ENCODE data around the gene SERP1.

Gene SERP1

DNA sequence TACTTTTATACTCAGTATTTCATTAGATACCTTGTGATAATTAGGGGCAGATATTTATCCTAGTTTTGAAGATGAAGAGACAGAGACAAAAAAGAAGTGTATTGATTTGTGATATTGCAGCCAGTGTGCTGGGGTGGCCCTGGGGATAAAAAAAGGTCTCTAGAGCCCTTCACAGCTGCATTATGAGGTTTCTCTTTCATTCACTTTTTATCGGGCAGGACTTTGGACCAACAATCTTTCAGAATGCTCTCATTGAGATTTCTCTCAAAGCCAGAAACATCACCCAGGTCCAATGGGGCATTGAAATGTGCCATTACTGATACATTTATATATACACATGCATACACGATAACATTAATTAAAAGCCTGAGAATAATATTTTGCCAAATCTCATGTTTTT is 36.3 kb upstream of the SERP1 start:
- CTCF ChIA-PET, result no interaction called here
- DNase-seq (ENCODE audit: extremely low spot score), result no peak
- TF ChIP-seq ARNT (IDR thresholded peaks at IDR 0.05), result no peak
- no peak for TF ChIP-seq FOXK2 (IDR thresholded peaks at IDR 0.05)
- no peak for TF ChIP-seq NFRKB (IDR thresholded peaks at IDR 0.05)
- no peak for TF ChIP-seq FOXA1 (IDR thresholded peaks at IDR 0.05)
- TF ChIP-seq CTBP1 (IDR thresholded peaks at IDR 0.05; ENCODE audit: borderline replicate concordance), result no peak
- TF ChIP-seq TARDBP (IDR thresholded peaks at IDR 0.05), result no peak
- no peak for TF ChIP-seq SUZ12 (IDR thresholded peaks at IDR 0.05)
- TF ChIP-seq ELF4 (IDR thresholded peaks at IDR 0.05), result no peak
- no peak for TF ChIP-seq HDGF (IDR thresholded peaks at IDR 0.05; ENCODE audit: borderline replicate concordance)
- no peak for TF ChIP-seq L3MBTL2 (conservative IDR thresholded peaks at IDR 0.05)
- TF ChIP-seq SP1 (IDR thresholded peaks at IDR 0.05), result no peak
- no peak for TF ChIP-seq ZNF384 (IDR thresholded peaks at IDR 0.05)
- no peak for TF ChIP-seq PKNOX1 (IDR thresholded peaks at IDR 0.05)
- no peak for TF ChIP-seq LEF1 (IDR thresholded peaks at IDR 0.05; ENCODE audit: borderline replicate concordance)
- POLR2A ChIA-PET, result no interaction called here

DNA sequence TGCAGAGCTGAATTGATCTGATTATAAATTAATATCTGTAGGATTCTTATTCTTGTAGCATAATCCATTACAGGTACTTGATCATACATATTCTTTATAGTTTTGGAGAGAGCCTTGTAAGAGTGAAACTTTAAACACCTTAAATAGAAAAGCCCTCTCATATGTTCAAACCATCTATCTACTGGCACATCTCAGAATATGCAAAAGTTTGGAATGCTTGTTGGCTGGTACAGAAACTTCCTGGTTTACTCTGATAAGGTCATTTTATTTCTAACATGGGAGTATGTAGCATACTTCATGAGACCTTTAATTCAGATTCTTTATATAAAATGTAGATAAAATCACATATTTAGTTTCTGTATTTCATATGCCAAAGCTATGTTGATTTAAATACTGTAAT is 34.9 kb upstream of the SERP1 start:
- CTCF ChIA-PET, result no interaction called here

GRCh38 chr3:150577855-150578254 is 31.6 kb upstream of the SERP1 start:
- CTCF ChIA-PET, result no interaction called here
- TF ChIP-seq FOXA1 (IDR thresholded peaks at IDR 0.05), result no peak
- no peak for TF ChIP-seq BHLHE40 (IDR thresholded peaks at IDR 0.05; ENCODE audit: borderline replicate concordance)
- no peak for TF ChIP-seq TARDBP (IDR thresholded peaks at IDR 0.05)
- TF ChIP-seq ZNF384 (IDR thresholded peaks at IDR 0.05), result no peak
- no peak for TF ChIP-seq ELF4 (IDR thresholded peaks at IDR 0.05)
- no peak for TF ChIP-seq HDGF (IDR thresholded peaks at IDR 0.05; ENCODE audit: borderline replicate concordance)
- no peak for TF ChIP-seq ARNT (IDR thresholded peaks at IDR 0.05)
- no peak for TF ChIP-seq PKNOX1 (IDR thresholded peaks at IDR 0.05)
- TF ChIP-seq NFRKB (IDR thresholded peaks at IDR 0.05), result no peak
- no peak for TF ChIP-seq FOXK2 (IDR thresholded peaks at IDR 0.05)
- TF ChIP-seq LEF1 (IDR thresholded peaks at IDR 0.05; ENCODE audit: borderline replicate concordance), result no peak
- TF ChIP-seq SP1 (IDR thresholded peaks at IDR 0.05), result no peak
- no peak for TF ChIP-seq FOXM1 (IDR thresholded peaks at IDR 0.05; ENCODE audit: borderline replicate concordance)
- TF ChIP-seq SUZ12 (IDR thresholded peaks at IDR 0.05), result no peak
- TF ChIP-seq CTBP1 (IDR thresholded peaks at IDR 0.05; ENCODE audit: borderline replicate concordance), result no peak
- no peak for TF ChIP-seq L3MBTL2 (conservative IDR thresholded peaks at IDR 0.05)
- POLR2A ChIA-PET, result no interaction called here
- DNase-seq (ENCODE audit: extremely low spot score), result no peak

More for the DNA sequence above, 34.9 kb upstream of the SERP1 start:
- POLR2A ChIA-PET, result no interaction called here
- TF ChIP-seq PKNOX1 (IDR thresholded peaks at IDR 0.05), result no peak
- TF ChIP-seq SUZ12 (IDR thresholded peaks at IDR 0.05), result no peak
- no peak for TF ChIP-seq FOXM1 (IDR thresholded peaks at IDR 0.05; ENCODE audit: borderline replicate concordance)
- no peak for TF ChIP-seq LEF1 (IDR thresholded peaks at IDR 0.05; ENCODE audit: borderline replicate concordance)
- TF ChIP-seq TARDBP (IDR thresholded peaks at IDR 0.05), result no peak
- no peak for TF ChIP-seq HDGF (IDR thresholded peaks at IDR 0.05; ENCODE audit: borderline replicate concordance)
- no peak for TF ChIP-seq FOXA1 (IDR thresholded peaks at IDR 0.05)
- no peak for TF ChIP-seq L3MBTL2 (conservative IDR thresholded peaks at IDR 0.05)
- TF ChIP-seq ARNT (IDR thresholded peaks at IDR 0.05), result no peak
- no peak for TF ChIP-seq NFRKB (IDR thresholded peaks at IDR 0.05)
- TF ChIP-seq FOXK2 (IDR thresholded peaks at IDR 0.05), result no peak
- TF ChIP-seq SP1 (IDR thresholded peaks at IDR 0.05), result no peak
- no peak for TF ChIP-seq BHLHE40 (IDR thresholded peaks at IDR 0.05; ENCODE audit: borderline replicate concordance)
- no peak for DNase-seq (ENCODE audit: extremely low spot score)

- POLR2A ChIA-PET, result no interaction called here
- CTCF ChIA-PET, result no interaction called here
- TF ChIP-seq SP1 (IDR thresholded peaks at IDR 0.05) (no peak), LEF1 (IDR thresholded peaks at IDR 0.05; ENCODE audit: borderline replicate concordance) (no peak), NFRKB (IDR thresholded peaks at IDR 0.05) (no peak), FOXK2 (IDR thresholded peaks at IDR 0.05) (no peak), L3MBTL2 (conservative IDR thresholded peaks at IDR 0.05) (no peak), ZNF384 (IDR thresholded peaks at IDR 0.05) (no peak), BHLHE40 (IDR thresholded peaks at IDR 0.05; ENCODE audit: borderline replicate concordance) (no peak), HDGF (IDR thresholded peaks at IDR 0.05; ENCODE audit: borderline replicate concordance) (no peak), TARDBP (IDR thresholded peaks at IDR 0.05) (no peak), ARNT (IDR thresholded peaks at IDR 0.05) (no peak)
- no peak for DNase-seq (ENCODE audit: extremely low spot score)
These were observed 21.0 kb upstream of the SERP1 start for GRCh38 chr3:150567328-150567727.

DNA sequence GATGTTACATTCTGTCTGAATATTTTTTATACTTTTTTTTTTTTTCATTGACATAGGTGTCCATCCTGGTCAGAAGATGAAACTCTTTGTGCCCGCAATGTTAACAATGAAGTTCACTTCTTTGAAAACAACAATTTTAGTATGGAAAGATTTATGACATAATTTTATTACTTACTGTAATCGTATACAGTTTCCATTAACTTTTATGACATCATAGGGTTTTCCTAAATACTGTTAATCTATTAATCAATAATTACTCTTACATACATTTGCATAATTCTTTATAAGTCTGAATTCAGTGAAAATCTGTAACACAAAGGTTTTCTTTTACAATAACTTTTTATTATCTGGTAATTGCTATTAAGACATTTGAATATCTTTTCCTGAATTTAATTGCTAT is 17.9 kb upstream of the SERP1 start:
- CTCF ChIA-PET, result no interaction called here
- POLR2A ChIA-PET, result no interaction called here
- DNase-seq (ENCODE audit: extremely low spot score), result no peak
- TF ChIP-seq BHLHE40 (IDR thresholded peaks at IDR 0.05; ENCODE audit: borderline replicate concordance) (no peak), PKNOX1 (IDR thresholded peaks at IDR 0.05) (no peak), ZNF384 (IDR thresholded peaks at IDR 0.05) (no peak), HDGF (IDR thresholded peaks at IDR 0.05; ENCODE audit: borderline replicate concordance) (no peak), FOXK2 (IDR thresholded peaks at IDR 0.05) (no peak), SP1 (IDR thresholded peaks at IDR 0.05) (no peak), CTBP1 (IDR thresholded peaks at IDR 0.05; ENCODE audit: borderline replicate concordance) (no peak), TARDBP (IDR thresholded peaks at IDR 0.05) (no peak), ELF4 (IDR thresholded peaks at IDR 0.05) (no peak)

- DNase-seq (ENCODE audit: extremely low spot score), result no peak
- ChIA-PET CTCF (no interaction called here), POLR2A (interaction anchor here (2.1 kb wide), 1 partner anchor 11 kb away, joined by 9 read pairs; the partner anchor contains the start of genes EIF2A and SERP1)
- no peak for TF ChIP-seq ARNT (IDR thresholded peaks at IDR 0.05)
- no peak for TF ChIP-seq FOXK2 (IDR thresholded peaks at IDR 0.05)
- TF ChIP-seq BHLHE40 (IDR thresholded peaks at IDR 0.05; ENCODE audit: borderline replicate concordance), result no peak
- TF ChIP-seq CTBP1 (IDR thresholded peaks at IDR 0.05; ENCODE audit: borderline replicate concordance), result no peak
- no peak for TF ChIP-seq HDGF (IDR thresholded peaks at IDR 0.05; ENCODE audit: borderline replicate concordance)
- TF ChIP-seq ELF4 (IDR thresholded peaks at IDR 0.05), result no peak
- no peak for TF ChIP-seq ZNF384 (IDR thresholded peaks at IDR 0.05)
- no peak for TF ChIP-seq SUZ12 (IDR thresholded peaks at IDR 0.05)
- no peak for TF ChIP-seq TARDBP (IDR thresholded peaks at IDR 0.05)
These were observed 11.4 kb upstream of the SERP1 start for GRCh38 chr3:150557725-150558124.
